ENCODE measurements around the gene NME4.

NME4 gene

DNA sequence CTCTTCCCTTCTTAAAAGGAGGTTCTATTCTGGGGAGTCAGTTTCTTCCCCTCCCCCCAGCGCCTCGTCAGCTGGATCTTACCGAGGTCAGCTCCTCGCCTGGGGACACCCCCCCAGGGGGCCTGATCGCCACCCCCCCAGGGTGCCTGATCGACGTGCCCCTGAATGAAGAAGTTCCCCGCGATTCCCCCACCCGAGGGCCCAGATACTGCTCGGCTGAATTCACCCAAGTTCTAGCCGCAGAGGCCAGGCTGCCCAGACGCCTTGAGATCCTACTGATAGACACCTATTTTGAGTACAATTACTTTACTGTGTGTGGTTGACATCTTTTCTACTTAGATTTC lies 29.9 kb downstream of the NME4 start:
- DNase-seq (ENCODE audit: low read depth), result no peak

GRCh38 chr16:427250-427649 lies 30.3 kb downstream of the NME4 start:
- no peak for DNase-seq (ENCODE audit: low read depth)

DNA sequence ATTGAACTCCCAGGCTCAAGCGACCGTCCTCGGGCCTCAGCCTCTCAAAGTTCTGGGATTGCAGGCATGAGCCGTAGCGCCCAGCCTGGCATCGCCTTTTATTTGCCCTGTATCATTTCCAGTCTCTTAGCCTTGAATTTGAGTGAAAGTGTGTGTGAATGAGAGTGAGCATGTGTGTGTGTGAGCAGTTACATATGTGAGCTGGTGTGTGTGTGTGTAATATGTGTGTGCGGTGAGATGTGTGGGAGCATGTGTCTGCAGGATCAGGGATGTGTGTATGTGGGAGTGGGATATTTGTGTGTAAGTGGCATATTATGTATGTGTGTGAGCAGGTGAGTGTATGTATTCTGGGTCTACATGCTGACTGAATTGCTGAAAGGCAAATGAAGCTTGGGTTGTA lies 33.9 kb downstream of the NME4 start:
- DNase-seq (ENCODE audit: low read depth), result no peak

DNA sequence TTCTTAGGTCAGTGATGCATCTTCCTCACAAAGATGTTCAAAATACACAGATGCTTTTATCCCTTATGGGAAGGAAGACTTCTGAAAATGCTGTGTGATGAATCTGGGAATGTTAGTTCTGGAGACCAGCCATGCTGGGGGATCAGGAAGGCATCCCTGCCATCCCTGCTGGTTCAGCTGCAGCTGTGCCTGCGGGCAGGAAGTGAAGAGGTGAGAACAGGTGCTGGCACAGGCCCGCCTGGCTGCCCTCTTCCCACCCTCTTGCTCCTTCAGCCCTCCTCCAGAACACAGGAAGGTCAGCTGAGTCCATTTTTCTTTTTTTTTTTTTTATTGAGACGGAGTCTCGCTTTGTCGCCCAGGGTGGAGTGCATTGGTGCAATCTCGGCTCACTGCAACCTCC lies 43.6 kb downstream of the NME4 start:
- no peak for DNase-seq (ENCODE audit: low read depth)

DNA sequence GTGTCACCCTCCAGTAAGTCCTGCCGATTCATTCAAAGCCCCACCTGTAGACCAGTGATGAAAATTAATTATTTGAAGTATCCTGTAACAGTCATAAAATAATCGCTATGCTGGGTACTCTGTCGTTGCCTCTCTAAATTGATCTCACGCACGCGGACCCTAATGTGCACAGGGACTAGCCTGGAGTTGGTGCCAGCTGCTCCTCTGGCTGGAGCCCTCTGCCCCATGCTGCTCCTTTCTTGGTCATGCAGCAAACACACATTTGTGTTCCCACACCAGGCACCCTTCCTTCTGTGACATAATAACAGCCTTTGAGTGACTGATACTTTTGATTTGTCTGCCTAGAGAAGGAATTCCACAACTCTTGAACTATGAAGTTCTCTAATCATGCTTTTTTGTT lies 44.4 kb downstream of the NME4 start:
- DNase-seq (ENCODE audit: low read depth), result no peak

DNA sequence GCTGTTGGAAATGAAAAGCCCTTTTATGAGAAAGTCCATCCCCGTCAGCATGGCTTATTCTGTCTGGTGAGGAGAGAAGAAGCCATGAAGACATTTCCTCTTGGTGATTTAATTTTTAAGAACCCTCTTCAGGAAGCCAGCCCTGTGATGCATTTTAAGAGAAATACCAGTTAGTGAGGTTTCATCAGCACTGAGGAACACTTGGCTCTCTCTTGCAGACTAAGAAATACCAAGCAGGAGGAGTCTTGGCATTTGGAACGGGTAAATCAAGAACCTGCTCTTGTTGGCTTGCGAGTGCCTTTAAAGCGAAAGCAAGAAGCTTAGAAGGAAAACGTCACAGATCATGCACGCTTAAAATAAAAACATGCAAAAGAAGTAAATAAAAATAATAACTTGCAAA lies 46.0 kb downstream of the NME4 start:
- no peak for DNase-seq (ENCODE audit: low read depth)

DNA sequence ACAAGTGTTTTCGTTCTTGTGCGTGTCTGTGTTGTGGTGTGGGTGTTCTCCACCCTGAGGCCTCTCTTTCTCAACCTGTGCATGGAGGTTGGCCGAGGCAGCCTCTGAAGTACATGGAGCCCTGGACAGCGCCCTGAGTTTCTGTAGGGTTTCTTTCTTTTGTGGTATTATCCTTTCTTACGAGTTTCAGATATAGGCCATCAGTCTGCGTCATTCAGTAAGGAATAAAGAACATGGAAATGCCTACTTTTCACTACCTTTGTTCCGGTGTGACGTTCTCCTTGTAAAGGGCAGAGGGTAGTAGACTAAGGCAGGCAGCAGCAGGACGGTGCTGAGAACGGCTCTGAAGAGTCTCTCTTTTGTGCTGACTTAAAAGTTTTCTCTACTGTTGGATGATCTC lies 47.0 kb downstream of the NME4 start:
- DNase-seq (ENCODE audit: low read depth), result no peak

DNA sequence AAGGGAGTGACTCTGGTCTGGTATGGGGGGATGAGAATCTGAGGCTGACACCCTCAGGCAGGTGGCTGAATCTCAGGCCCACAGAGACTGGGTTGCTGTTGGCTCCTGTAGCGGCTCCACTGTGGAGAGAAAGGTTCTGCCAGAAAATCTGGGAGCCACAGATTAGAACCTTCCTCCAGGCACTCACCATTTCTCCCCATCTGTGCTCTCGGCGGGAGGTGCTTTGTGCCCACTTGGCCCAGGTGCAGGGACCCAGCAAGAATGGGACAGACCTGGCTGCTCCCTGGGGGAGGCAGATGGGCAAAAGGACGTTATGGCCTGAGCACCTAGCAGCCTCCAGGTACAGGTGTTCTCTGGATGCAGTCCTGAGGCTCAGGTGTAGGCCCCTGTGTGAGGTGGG lies 48.6 kb downstream of the NME4 start:
- DNase-seq (ENCODE audit: low read depth), result no peak

All from ELR (cell line).